ENCODE data around the gene UNC13D. TPM values are rescaled to one million over a fixed set of nuclear protein-coding genes. Genes with fewer than 3 reads are reported as not detected.

UNC13D gene
- total RNA-seq, 2 experiments from 2014 or later, result 136 to 144 TPM

GRCh38 chr17:75885431-75885830 is 41.2 kb upstream of the UNC13D start:
- Mint-ChIP-seq H3K27ac (no peak overlapping the region), H3K27me3 (no peaks in the 10 kb centered on the region), H3K4me1 (ENCODE audit: low read depth) (peaks cover 9% of the 10 kb centered on the region), H3K4me3 (no peak overlapping the region), H3K36me3 (ENCODE audit: low read depth) (peaks cover 2% of the 10 kb centered on the region), H3K9me3 (no peaks in the 10 kb centered on the region)
- ATAC-seq, result no peak
- DNase-seq, result no peak
- POLR2A ChIA-PET, result interaction anchor here (1.2 kb wide), 2 partner anchors 8 to 10 kb away, joined by 3 to 4 read pairs; no protein-coding TSS in a partner anchor
- TF ChIP-seq CTCF (IDR thresholded peaks at IDR 0.05), result no peak
- intact Hi-C loops (cut with micrococcal nuclease), result no loop called here
- CTCF ChIA-PET, result interaction anchor here (2.2 kb wide), 1 partner anchor 24 kb away, joined by 8 read pairs; no protein-coding TSS in a partner anchor

- CTCF ChIA-PET, result interaction anchor here (0.9 to 3.9 kb wide), 8 partner anchors 8 to 132 kb away, joined by 3 to 34 read pairs (median 6); partner anchors contain the start of gene TRIM65
- POLR2A ChIA-PET, result interaction anchor here (1.8 kb wide), 1 partner anchor 14 kb away, joined by 8 read pairs; the partner anchor contains the start of gene TRIM65
- Mint-ChIP-seq H3K9me3 (no peaks in the 10 kb centered on the region), H3K36me3 (ENCODE audit: low read depth) (no peaks in the 10 kb centered on the region), H3K27me3 (no peaks in the 10 kb centered on the region), H3K4me3 (no peak overlapping the region), H3K4me1 (ENCODE audit: low read depth) (peaks cover 8% of the 10 kb centered on the region), H3K27ac (no peak overlapping the region)
- intact Hi-C loops (cut with micrococcal nuclease), result no loop called here
- TF ChIP-seq CTCF (IDR thresholded peaks at IDR 0.05), result no peak
- ATAC-seq (no peak), DNase-seq (no peak)
Measured at GRCh38 chr17:75881678-75882454, 37.7 kb upstream of the UNC13D start.

GRCh38 chr17:75880266-75880665 is 36.1 kb upstream of the UNC13D start:
- Mint-ChIP-seq H3K9me3 (no peaks in the 10 kb centered on the region), H3K36me3 (ENCODE audit: low read depth) (peaks cover 3% of the 10 kb centered on the region), H3K4me1 (ENCODE audit: low read depth) (peaks cover 17% of the 10 kb centered on the region), H3K4me3 (no peak overlapping the region), H3K27me3 (no peaks in the 10 kb centered on the region), H3K27ac (no peak overlapping the region)
- DNase-seq (no peak), ATAC-seq (no peak)
- POLR2A ChIA-PET, result interaction anchor here (1.1 to 5.4 kb wide), 3 partner anchors 10 to 16 kb away, joined by 3 to 100 read pairs (median 3); partner anchors contain the start of gene TRIM65
- intact Hi-C loops (cut with micrococcal nuclease), result no loop called here
- CTCF ChIA-PET, result interaction anchor here (0.8 to 3.9 kb wide), 3 partner anchors 18 to 248 kb away, joined by 3 to 34 read pairs (median 5); no protein-coding TSS in a partner anchor
- no peak for TF ChIP-seq CTCF (IDR thresholded peaks at IDR 0.05)

- Mint-ChIP-seq H3K36me3 (ENCODE audit: low read depth) (peaks cover 3% of the 10 kb centered on the region), H3K27ac (peak within 1 kb of the TSS; percentile 88), H3K27me3 (no peaks in the 10 kb centered on the region), H3K4me1 (ENCODE audit: low read depth) (peaks cover 22% of the 10 kb centered on the region), H3K4me3 (peak within 1 kb of the TSS; percentile 80), H3K9me3 (no peaks in the 10 kb centered on the region)
- TF ChIP-seq CTCF (IDR thresholded peaks at IDR 0.05), result no peak
- POLR2A ChIA-PET, result interaction anchor here (0.6 to 6.5 kb wide), 10 partner anchors 12 to 104 kb away, joined by 3 to 100 read pairs (median 4); partner anchors contain the start of genes MRPL38, TRIM65 and WBP2
- ATAC-seq, result peak; percentile 4
- CTCF ChIA-PET, result interaction anchor here (1.1 to 5.5 kb wide), 11 partner anchors 9 to 114 kb away, joined by 3 to 78 read pairs (median 4); partner anchors contain the start of genes MRPL38, TRIM65, UNK and WBP2
- intact Hi-C loops (cut with micrococcal nuclease), result no loop called here
- peak; percentile 60 for DNase-seq
Measured at GRCh38 chr17:75878174-75878998, 34.2 kb upstream of the UNC13D start, which contains the start of gene TRIM47. TRIM47 (minus strand) TSS chr17:75878581; CDS start chr17:75878548, 33 bp downstream.
